SKM-1 (cell line): ENCODE results near the gene GABRG3.
"Not testable (repeated sequence)": the region's sequence is repeated elsewhere in the genome, so short reads cannot be mapped to it uniquely, and the experiment has no call there.

Experiments used
- DNase-seq: peaks from one replicate; lab custom pipeline; 2025; ENCODE audit not compliant: unreplicated experiment; lab: John Stamatoyannopoulos, UW

GABRG3 gene

DNA sequence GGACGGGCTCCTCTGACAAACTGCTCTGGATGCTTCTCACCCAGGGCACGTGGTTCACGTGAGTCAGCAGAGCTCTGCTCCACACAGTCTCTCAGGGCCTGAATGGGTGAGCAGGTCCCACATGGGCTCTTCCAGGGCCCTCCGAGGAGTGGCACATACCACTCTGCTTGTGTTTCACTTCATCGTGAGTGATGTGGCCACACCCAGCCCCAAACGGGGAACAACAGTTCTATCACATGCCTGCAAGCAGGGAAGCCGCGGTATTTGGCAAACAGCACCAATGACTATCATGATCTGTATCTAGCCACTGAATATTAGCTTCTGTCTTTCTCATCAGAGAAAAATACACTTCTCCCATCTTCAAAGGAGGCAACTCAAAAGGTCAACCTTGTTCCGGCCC, 352.8 kb downstream of the GABRG3 start:
- no peak for DNase-seq

DNA sequence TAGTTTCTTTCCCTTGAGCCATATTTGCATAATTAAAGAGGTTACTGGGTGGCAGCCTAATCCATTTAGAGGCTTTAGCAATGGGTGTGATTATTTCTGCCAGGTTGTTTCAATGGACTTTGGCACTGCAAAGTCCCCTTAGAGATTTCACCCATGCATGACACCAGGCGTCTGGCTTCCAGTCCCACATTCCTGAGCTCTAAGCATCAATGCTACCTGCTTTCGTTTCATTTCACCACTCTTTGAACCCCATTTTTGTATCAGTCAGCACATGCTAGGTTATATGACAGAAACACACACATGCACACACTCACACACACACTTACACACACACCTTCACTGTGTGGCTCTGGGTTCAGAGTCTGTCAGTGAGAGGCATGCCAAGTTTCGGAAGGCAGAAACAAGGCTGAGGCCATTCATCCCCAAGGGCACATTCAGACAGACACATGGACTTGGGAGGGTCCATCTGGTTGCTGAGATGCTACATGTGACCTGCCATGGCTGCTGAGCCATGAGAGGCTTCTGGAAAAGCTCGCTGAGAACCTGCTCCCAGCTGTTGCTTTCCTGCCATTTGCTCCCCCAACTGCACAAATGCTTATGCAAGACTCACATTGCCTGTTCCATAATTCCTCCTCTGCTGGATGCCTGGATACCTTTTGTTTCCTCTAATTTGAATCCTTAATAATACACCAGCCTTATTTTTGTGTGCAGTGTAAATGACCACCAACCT, 354.1 kb downstream of the GABRG3 start:
- DNase-seq = no peak

DNA sequence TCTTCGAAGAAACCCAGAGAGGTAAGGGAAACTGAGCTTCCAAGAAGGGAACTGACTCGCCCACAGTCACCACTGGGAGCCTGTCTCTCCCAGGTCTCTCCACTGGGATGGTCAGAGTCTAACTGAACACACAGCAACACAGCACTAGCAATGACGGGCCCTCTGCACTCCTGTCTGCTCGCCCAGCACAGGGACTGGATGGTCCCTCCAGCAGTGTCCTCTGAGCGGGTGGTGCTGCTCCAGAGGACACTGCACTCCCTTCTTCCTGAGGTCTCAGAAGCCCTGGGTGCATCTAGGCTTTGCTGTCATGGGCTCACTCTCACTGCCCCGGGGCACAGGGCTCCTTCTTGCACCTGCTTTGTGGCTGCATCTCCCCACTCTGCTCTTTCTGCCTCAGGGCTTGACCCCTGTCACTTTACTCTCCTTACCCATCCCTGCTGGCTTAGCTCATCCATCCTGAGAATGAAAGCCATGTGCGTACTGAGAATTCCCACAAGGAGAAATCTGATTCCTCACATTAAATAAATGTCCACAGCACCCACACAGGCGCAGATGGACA, 356.6 kb downstream of the GABRG3 start:
- no peak for DNase-seq

DNA sequence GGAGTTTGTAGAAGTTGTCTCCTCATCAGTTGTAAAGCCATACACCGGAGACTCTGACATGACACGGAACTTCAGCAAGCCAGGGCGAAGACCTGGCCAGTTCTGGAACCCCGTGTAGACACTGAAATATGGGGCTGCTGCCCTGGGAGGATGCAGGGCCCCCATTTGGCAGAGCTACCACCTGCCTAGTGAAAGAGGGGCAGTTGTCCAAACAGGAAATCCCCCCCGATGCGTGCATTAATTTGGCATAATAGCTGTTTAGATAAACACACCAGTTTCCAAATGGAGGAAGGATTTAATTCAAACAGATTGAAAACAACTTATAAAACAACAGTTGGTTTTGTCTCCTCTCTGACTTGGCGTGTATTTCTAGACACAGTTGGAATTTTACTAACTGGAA, 357.2 kb downstream of the GABRG3 start:
- DNase-seq = no peak

DNA sequence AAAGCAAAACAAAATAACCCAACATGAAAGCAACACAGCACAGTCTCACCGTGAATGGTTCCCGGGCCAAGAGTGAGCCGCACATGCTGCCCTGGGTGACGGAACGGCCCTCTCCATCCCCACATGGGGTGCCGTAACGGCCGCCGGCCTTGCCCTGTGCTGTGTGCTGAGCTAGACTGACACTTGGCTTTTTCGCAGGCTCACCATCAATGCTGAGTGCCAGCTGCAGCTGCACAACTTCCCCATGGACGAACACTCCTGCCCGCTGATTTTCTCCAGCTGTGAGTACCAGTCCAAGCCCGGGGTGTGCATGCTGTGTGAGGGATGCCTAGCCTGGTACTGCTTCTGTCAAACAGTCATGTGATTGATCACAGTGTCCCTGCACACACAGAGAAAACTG, 357.6 kb downstream of the GABRG3 start:
- DNase-seq = no peak

DNA sequence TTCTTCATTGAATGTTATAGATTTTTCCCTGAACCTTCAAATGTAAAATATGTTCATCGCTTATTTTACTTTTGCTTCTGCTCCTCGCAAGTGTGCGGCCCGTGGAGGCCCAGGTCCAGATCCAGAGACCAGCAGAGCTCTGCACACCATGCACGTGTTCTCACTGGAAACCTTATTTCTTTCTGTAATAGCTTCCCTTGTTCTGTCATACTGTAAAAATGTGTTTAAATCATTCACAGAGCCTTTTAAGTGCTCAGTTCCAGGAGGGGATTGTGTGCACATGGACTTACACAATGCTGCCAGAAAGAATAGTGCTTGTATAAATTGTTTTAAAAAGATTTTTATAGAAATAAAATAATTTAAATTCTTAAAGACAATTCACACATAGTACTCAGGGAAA, 359.3 kb downstream of the GABRG3 start:
- DNase-seq = no peak

DNA sequence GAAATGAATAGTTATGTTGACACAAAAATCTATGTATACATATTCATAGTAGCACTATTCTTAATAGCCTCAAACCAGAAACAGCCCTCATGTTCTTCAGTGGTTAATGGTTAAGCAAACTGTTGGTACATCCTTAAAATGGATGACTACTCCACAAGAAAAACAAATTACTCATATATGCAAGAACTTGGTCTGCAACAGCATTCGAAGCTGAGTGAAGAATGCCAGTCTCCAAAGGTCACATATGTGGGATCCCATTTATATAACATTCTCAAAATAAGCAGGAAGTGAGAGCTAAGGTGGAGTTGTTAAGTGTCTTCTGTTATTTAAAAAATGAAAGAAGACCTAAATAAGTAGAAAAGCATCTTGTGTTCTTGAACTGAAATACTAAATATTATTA, 365.7 kb downstream of the GABRG3 start:
- no peak for DNase-seq

DNA sequence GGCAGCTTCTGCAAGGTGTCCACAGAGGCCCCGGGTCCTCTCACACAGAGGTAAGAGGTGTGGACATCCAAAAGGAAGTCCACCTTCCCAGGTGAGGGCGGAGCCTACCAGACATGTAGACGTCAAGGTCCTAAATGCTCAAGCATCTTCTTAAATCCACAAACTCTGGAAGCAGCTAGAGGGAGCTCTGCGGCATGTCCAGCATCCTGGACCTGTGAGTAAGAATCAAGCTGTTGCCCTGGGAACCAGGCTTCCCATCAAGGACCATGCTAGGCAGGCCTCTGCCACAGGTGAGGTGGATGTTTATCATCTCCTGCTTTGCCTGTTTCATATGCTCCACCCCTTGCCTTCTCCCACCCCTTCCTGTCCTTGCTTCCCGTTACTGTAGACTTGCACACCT, 368.2 kb downstream of the GABRG3 start:
- no peak for DNase-seq

DNA sequence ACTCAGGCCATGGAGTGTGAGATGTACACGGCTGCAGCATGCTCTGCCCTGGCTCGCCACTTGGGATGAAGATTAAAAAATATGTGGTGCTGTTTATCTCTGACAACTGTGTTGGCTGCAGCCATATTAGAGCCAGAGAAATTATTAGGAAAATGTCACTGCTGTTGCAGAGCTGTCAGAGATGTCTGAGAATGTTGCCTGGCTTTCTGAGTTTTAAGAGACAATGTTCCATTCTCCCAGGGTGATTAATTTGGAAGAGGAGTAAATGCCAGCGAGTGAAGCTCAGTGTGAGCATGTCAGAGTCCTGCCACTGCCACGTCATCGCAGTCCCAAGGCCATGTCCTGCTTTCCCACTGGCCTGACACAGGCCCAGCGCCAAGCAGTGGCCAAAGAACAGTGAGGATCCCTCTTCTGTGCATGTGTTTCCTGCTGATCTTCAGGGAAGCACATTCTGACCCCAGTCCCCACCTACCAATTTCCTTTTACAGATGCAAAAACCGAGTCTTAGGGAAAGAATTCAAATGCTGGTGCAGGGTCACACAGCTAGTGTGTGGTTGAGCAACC, 370.9 kb downstream of the GABRG3 start:
- no peak for DNase-seq

DNA sequence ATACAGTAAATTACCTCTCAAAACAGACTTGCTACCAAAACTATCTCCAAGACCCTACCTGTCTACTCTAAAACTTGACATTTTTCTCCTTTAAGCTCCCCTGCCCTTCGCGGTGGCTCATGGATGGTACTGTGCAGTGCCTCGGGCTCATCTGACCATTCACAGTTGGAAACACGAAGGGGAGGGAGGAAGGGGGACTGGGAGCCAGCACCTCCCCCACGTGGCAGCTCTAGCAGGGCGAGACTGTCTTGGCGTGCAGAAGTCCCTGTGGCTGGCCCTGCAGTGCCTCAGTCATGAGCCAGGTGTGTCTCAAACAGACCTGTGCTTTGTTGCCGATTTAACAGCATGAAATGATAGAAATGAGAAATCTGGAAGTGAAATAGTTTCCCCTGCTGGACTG, 372.0 kb downstream of the GABRG3 start:
- no peak for DNase-seq

DNA sequence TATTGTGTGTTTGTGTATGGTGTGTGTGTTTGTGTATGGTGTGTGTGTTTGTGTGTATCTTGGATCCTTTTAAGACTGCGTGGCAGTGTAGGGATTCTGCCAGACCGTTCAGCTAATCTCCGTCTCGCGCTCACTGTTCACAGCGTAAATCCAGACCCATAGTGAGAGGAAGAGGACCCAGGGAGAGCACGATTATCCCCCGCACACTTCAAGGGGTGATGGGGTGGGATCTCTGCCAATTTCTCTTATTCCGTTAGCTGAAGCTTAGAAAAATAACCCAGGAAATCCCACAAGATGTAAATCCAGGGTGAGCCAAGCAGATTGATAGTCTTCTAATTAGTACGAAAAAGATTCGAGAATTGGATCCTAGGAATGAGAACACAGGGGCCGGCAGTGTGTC, 381.2 kb downstream of the GABRG3 start:
- DNase-seq = no peak

DNA sequence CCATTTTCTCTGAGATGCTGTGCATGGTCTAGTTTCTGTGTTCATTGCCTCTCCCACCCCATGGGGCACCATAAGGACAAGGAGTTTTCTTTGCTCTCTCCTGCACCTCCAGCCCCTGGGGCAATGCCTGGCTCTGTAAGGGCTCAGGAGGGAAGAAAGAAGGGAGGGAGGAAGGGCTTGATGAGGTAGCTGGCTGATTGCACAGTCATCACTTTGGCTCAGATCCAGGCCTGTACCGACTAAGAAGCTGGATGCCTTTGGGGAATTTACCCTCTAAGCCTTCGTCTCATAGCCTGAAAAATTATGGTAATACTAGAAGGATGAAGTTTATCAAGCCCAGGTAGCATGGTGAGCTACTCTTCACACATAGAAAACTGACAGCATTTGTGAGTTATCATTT, 382.9 kb downstream of the GABRG3 start:
- DNase-seq = no peak

DNA sequence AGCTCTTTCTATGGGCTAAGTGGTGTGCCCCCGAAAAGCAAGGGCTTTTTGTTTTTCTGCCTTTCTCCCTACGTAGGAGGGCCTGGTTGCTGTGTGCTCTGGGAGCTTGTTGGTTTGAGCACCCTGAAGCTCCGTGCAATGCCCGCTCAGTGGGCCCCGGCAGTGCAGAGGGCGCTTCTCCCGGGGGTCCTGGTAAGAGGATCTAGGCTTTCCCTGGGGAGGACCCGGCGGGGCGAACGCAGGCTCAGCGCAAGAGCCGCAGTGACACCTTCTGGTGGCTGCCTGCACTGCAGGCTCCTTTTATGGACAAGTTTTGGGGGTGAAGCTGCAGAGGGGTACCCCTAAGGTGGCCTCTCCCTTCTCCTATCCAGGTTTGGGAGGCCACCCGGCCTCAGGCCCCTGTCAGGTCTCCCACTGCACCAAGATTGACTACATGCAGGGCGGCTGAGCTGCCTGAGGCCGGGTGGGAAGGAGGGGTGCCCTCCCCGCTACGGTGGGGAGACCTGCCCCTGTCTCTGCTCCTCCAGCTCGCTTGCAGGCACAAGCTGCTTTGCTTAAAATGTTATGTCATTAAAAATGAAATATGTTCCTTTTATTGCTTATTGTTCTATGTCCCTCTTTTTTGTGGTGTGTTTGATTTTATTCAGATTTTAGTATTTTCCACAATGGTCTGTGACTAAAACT, 387.9 kb downstream of the GABRG3 start:
- no peak for DNase-seq

DNA sequence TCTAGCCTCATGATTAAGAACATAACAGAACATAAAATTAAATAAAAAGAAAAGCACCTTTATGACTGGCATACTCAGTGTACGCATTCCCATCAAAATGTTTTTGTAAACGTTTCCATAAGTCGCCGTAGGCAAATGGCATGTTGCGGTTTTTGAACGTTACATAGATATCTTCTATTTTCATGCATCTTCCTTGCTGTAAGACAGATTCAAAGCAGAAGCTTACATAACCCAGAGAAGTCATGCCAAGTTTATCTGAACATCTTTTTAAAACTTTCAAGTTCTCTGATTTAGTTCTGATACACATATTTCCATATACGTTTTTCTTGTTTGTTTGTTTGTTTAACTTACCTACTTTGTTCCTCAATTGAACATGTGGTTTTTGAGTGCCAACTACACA, 388.6 kb downstream of the GABRG3 start:
- no peak for DNase-seq

DNA sequence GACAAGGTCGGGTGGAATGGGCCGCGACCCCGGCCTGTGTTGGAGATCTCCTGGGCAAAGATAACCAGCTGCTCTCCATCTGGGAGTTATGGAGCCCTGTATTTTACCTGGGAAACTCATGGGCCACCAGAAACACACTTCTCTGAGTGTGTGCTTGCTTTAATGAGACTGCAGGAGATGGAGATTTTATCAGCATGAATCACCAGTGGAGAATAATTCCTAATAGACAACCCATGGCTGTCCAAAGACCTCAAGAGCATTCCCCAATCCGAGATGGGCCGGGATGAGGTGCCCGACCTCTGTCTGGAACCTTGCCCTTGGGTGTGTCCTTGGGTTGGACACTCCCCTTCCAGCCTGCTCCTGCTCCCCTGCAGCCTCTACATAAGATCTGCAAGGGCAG, 389.3 kb downstream of the GABRG3 start:
- DNase-seq = no peak

DNA sequence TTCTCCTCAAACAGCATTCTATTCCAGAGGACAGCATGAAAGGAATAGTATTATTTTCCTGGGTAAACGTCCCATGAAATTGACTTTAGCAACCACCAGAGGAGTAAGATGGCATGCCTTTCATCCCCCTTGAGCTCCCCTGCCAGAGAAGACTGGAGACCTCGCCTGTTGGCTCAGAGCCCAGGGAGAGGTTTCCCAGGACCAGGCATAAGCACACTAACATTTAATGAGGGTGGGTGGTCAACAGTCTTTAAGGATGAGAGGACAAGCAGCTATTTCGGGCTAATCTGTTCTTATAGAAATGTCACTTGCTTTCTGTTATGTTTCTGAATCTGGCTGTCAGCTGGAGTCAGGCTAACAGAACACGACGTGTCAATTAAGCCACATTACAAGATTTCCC, 390.5 kb downstream of the GABRG3 start:
- DNase-seq = no peak

DNA sequence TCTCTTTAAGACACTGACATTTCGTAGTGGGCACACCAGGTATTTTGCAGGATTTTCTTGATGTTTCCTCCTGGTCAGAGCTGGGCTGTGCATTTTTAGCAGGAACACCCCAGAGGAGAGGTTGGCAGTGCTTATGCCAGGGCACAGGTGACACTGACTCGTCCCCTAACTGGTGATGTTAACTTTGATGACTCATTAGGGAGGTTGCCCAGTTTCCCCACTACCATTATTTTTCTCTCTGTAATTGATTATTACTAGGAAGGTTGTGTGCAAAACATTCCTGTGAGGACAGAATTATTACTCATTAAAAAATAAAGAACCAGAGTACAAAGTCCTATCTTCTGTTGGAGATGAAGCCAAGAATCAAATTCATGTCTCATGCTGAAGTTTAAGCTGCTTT, 394.5 kb downstream of the GABRG3 start:
- no peak for DNase-seq

DNA sequence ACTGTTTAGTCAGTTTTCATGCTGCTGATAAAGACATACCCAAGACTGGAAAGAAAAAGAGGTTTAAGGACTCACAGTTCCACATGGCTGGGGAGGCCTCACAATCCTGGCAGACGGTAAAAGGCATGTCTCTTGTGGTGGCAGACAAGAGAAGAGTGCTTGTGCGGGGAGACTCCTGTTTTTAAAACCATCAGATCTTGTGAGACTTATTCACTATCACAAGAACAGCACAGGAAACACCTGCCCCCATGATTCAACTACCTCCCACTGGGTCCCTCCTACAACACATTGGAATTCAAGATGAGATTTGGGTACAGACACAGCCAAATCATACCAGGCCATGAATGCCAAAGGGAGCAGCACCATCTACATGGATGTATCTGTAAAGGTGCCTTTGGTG, 406.4 kb downstream of the GABRG3 start:
- not testable (repeated sequence) for DNase-seq

DNA sequence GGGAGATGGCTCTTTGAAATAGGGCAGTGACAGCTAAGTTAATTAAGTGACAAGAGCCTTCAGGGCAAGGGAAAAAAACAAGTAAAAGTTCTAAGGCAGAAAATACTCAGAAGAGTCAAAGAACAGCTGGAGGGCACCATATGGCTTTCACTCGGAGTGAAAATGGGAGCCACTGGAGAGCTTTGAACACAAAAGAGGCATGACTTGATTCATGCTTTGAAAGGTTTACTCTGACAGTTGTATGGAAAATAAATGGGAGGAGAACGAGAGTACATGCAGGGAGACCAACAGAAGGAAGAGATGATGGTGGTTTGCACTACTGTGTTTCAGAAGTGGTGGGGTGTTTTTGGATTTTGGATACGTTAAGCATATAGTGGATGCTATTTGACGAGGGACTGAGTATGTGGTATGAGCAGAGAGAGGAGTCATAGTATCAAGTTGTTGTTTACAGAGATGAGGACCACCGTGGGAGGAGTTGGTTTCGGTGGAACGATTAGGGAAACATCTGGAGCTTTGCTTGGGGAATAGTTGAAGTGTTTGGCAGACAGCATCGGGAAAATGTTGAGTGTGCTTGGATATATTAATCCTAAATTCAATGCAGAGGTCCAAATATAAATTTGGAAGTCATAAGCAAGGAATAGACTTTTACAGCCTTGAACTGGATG, 411.5 kb downstream of the GABRG3 start:
- no peak for DNase-seq

DNA sequence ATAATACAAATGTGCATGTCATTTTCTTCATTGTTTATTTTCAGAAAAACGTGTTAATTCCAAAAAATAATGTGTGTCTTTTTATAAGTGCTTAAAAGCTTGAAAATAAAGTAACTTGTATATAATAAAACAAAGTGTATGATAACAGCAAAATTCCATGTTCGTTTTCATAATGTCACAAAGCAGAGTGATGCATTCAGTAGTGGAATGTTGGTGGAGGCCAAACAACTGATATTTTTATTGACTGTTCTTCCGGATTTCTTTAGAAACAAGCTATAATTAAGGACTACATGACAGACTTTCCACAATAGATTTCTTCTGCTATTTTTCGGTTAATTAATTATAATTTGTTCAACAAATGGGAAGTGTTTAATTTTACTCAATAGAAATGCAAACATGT, 412.7 kb downstream of the GABRG3 start:
- no peak for DNase-seq

DNA sequence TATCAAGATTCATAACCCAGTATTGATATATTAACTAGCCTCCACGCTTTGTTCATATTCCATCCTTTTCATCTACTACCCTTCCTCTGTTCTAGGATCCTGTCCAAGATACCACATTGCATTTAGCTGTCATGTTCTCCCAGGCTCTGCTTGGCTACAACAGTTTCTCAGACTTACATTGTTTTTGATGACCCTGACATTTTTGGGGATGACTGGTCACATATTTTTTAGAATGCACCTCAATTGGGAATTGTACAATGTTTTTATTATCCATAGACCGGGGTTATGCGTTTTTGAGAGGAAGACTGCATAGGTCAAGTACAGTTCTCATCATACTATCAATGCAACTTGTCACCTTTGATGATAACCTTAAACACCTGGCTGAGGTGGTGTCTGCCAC, 421.2 kb downstream of the GABRG3 start:
- no peak for DNase-seq

DNA sequence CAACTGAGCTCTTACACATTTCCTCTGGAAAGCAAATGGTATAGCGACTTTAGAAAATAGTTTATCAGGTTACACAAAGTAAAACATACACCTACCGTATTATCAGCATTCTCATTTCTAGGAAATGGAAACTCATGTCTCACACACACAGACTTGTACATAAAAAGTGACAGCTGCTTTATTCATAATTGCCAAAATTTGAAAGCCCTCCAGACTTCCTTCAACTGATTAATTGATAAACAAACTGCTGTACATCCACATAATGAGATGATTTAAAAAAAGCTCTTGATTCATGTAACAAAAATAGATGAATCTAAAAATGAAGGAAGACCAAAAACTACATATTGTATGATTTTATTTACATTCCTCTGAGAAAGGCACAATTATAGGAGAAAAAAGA, 425.5 kb downstream of the GABRG3 start:
- no peak for DNase-seq
